Measurements from ENCODE around the gene RPS10.

Gene RPS10

DNA sequence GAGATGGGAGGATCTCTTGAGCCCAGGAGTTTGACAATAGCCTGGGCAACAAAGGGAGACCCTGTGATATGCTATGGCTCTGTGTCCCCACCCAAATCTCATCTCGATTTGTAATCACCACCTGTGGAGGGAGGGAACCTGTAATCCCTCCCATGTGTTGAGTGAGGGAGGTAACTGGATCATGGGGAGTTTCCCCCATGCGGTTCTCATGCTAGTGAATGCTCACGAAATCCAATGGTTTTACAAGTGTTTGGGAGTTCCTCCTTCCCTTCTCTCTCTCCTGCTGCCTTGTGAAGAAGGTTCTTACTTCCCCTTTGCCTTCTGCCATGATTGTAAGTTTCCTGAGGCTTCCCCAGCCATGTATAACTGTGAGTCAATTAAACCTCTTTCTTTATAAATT is 36.8 kb downstream of the RPS10 start:
- H3K36me3 ChIP-seq (ENCODE audit: control insufficient read depth in 1 of 2, insufficient read depth in 2 of 2, low read length in 2 of 2) = no peaks in the 10 kb centered on the region

DNA sequence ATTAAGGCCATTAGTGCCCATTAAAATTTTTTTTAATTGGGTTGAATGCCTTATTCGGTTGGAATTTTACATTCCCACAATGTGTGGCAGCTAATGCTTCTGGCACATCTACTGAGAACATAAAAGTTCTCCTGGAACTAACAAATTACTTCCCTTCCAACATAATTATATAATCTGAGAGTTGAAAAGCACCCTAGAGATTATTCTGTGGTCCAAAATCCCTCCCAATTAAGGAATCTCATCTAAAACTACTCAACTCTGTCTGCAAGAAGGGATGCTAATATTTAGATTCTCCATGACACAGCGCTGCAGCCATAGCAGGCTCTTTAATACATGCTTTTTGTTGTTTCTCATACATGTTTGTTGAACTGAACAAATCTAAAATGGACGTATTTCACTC is 37.4 kb downstream of the RPS10 start:
- H3K27me3 ChIP-seq (ENCODE audit: insufficient read depth, low read length) = no peaks in the 10 kb centered on the region
- H3K23ac ChIP-seq (ENCODE audit: low read length) = no peak overlapping the region
- peaks cover 8% of the 10 kb centered on the region for H3K79me1 ChIP-seq (ENCODE audit: low read length)
- H3K4ac ChIP-seq (ENCODE audit: low read depth, low read length) = no peak overlapping the region
- no peak overlapping the region for H3K4me2 ChIP-seq (ENCODE audit: low read length)
- no peak overlapping the region for H3K27ac ChIP-seq (ENCODE audit: low read depth, low read length)
- no peak overlapping the region for H3K18ac ChIP-seq (ENCODE audit: low read length)
- no peak overlapping the region for H4K8ac ChIP-seq (ENCODE audit: low read depth, low read length)
- H2BK12ac ChIP-seq (ENCODE audit: low read length) = no peak overlapping the region
- no peak overlapping the region for H3K14ac ChIP-seq (ENCODE audit: low read length)
- DNase-seq = no peak
- H4K12ac ChIP-seq (ENCODE audit: low read depth, low read length) = no peak overlapping the region
- H3K79me2 ChIP-seq (ENCODE audit: control insufficient read depth, insufficient read depth, low read length, poor library complexity) = peaks cover 8% of the 10 kb centered on the region
- H3K9ac ChIP-seq (ENCODE audit: low read length) = no peak overlapping the region
- H3K9me3 ChIP-seq (ENCODE audit: insufficient read depth, low read depth, low read length) = no peaks in the 10 kb centered on the region
- H4K91ac ChIP-seq (ENCODE audit: low read depth, low read length) = no peak overlapping the region
- H2BK5ac ChIP-seq (ENCODE audit: low read depth, low read length, poor library complexity) = no peak overlapping the region
- no peak overlapping the region for H2AK5ac ChIP-seq (ENCODE audit: low read length)
- no peak overlapping the region for H2BK120ac ChIP-seq (ENCODE audit: insufficient read depth, low read length, poor library complexity)
- H3K4me1 ChIP-seq (ENCODE audit: control insufficient read depth in 1 of 2, insufficient read depth in 2 of 2, low read length in 2 of 2) = peaks cover 0 to 6% of the 10 kb centered on the region in 2 experiments
- WGBS (ENCODE audit: extremely low coverage, insufficient coverage, insufficient read length) = no CpG with 5 or more reads among the region's 3 CpGs
- no peak overlapping the region for H2AFZ ChIP-seq (ENCODE audit: insufficient read depth, low read length, poor library complexity)
- no peak overlapping the region for H3K4me3 ChIP-seq (ENCODE audit: low read depth, low read length)
- H3K36me3 ChIP-seq (ENCODE audit: control insufficient read depth in 1 of 2, insufficient read depth in 2 of 2, low read length in 2 of 2) = no peaks in the 10 kb centered on the region

More for the DNA sequence above, 36.8 kb downstream of the RPS10 start:
- H3K9me3 ChIP-seq (ENCODE audit: insufficient read depth, low read depth, low read length) = no peaks in the 10 kb centered on the region
- H3K27ac ChIP-seq (ENCODE audit: low read depth, low read length) = no peak overlapping the region
- H3K14ac ChIP-seq (ENCODE audit: low read length) = no peak overlapping the region
- H2AFZ ChIP-seq (ENCODE audit: insufficient read depth, low read length, poor library complexity) = no peak overlapping the region
- H2AK5ac ChIP-seq (ENCODE audit: low read length) = no peak overlapping the region
- no peak overlapping the region for H2BK5ac ChIP-seq (ENCODE audit: low read depth, low read length, poor library complexity)
- DNase-seq = no peak
- H3K4me1 ChIP-seq (ENCODE audit: control insufficient read depth in 1 of 2, insufficient read depth in 2 of 2, low read length in 2 of 2) = peaks cover 0 to 6% of the 10 kb centered on the region in 2 experiments
- no peaks in the 10 kb centered on the region for H3K27me3 ChIP-seq (ENCODE audit: insufficient read depth, low read length)
- WGBS (ENCODE audit: extremely low coverage, insufficient coverage, insufficient read length) = no CpG with 5 or more reads among the region's 3 CpGs
- no peak overlapping the region for H3K9ac ChIP-seq (ENCODE audit: low read length)
- no peak overlapping the region for H3K4me3 ChIP-seq (ENCODE audit: low read depth, low read length)
- H2BK12ac ChIP-seq (ENCODE audit: low read length) = no peak overlapping the region
- H4K91ac ChIP-seq (ENCODE audit: low read depth, low read length) = no peak overlapping the region
- peaks cover 8% of the 10 kb centered on the region for H3K79me2 ChIP-seq (ENCODE audit: control insufficient read depth, insufficient read depth, low read length, poor library complexity)
- H3K23ac ChIP-seq (ENCODE audit: low read length) = no peak overlapping the region
- H4K8ac ChIP-seq (ENCODE audit: low read depth, low read length) = no peak overlapping the region
- H3K4me2 ChIP-seq (ENCODE audit: low read length) = no peak overlapping the region
- H2BK120ac ChIP-seq (ENCODE audit: insufficient read depth, low read length, poor library complexity) = no peak overlapping the region
- H3K4ac ChIP-seq (ENCODE audit: low read depth, low read length) = no peak overlapping the region
- no peak overlapping the region for H4K12ac ChIP-seq (ENCODE audit: low read depth, low read length)
- H3K79me1 ChIP-seq (ENCODE audit: low read length) = peaks cover 8% of the 10 kb centered on the region
- no peak overlapping the region for H3K18ac ChIP-seq (ENCODE audit: low read length)

DNA sequence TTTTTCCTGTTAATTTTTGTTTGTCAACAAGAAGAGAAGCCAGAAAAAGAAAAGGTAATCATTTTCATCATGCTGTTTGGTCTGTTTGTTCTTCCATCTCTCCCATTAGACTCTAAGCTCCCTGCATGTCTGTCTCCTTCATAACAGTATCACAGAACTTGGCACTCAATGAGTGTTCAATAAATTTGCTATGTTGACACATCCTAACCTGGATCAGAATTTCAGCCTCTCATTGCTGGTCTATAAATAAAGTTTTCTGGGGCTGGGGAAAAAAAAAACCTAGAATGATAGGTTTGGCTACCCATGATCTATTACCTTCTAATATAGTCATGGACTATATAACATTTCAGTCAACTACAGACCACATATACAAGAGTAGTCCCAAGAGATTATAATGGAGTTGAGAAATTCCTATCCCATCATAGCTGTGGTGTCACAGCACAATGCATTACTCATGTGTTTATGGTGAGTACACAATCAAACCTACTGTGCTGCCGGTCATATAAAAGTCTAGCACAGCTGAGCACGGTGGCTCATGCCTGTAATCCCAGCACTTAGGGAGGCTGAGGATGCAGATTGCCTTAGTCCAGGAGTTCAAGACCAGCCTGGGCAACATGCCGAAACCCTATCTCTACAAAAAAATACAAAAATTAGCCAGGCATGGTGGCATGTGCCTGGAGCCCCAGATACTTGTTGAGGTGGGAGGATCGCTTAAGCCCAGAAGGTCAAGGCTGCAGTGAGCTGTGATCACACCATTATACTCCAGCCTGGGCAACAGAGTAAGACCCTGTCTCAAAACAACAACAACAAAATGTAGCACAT is 39.3 kb downstream of the RPS10 start:
- Histone ChIP-seq H3K9me3 (ENCODE audit: insufficient read depth, low read depth, low read length) (no peaks in the 10 kb centered on the region), H2AK5ac (ENCODE audit: low read length) (no peak overlapping the region), H3K36me3 (ENCODE audit: control insufficient read depth in 1 of 2, insufficient read depth in 2 of 2, low read length in 2 of 2) (no peaks in the 10 kb centered on the region), H4K8ac (ENCODE audit: low read depth, low read length) (no peak overlapping the region), H3K14ac (ENCODE audit: low read length) (no peak overlapping the region), H2AFZ (ENCODE audit: insufficient read depth, low read length, poor library complexity) (no peak overlapping the region), H3K27ac (ENCODE audit: low read depth, low read length) (no peak overlapping the region), H3K4me2 (ENCODE audit: low read length) (no peak overlapping the region), H3K23ac (ENCODE audit: low read length) (no peak overlapping the region), H3K9ac (ENCODE audit: low read length) (no peak overlapping the region), H3K27me3 (ENCODE audit: insufficient read depth, low read length) (no peaks in the 10 kb centered on the region), H3K79me2 (ENCODE audit: control insufficient read depth, insufficient read depth, low read length, poor library complexity) (no peaks in the 10 kb centered on the region), H4K12ac (ENCODE audit: low read depth, low read length) (no peak overlapping the region), H3K4me1 (ENCODE audit: control insufficient read depth in 1 of 2, insufficient read depth in 2 of 2, low read length in 2 of 2) (peaks cover 0 to 2% of the 10 kb centered on the region in 2 experiments), H4K91ac (ENCODE audit: low read depth, low read length) (no peak overlapping the region), H3K4ac (ENCODE audit: low read depth, low read length) (no peak overlapping the region), H3K79me1 (ENCODE audit: low read length) (no peaks in the 10 kb centered on the region), H3K4me3 (ENCODE audit: low read depth, low read length) (no peak overlapping the region), H2BK12ac (ENCODE audit: low read length) (no peak overlapping the region), H3K18ac (ENCODE audit: low read length) (no peak overlapping the region), H2BK5ac (ENCODE audit: low read depth, low read length, poor library complexity) (no peak overlapping the region), H2BK120ac (ENCODE audit: insufficient read depth, low read length, poor library complexity) (no peak overlapping the region)
- WGBS (ENCODE audit: extremely low coverage, insufficient coverage, insufficient read length) = no CpG with 5 or more reads among the region's 4 CpGs
- peak in 1 of 2 donors; percentile 7 for DNase-seq

DNA sequence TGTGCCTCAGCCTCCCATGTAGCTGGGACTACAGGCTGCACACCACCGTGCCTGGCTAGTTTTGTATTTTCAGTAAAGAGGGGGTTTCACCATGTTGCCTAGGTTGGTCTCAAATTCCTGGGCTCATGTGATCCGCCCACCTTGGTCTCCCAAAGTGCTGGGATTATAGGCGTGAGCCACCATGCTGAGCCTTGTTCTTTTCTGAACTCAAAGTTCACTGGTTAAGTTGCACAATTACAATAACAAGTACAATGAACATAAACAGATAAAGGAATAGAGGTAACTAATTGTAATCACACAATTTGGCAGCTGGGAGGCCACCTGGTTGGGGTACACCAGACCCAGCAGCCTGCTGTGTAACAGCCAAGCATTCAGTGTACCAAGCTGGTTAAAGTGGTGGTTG is 40.1 kb downstream of the RPS10 start:
- H4K91ac ChIP-seq (ENCODE audit: low read depth, low read length) = no peak overlapping the region
- H3K14ac ChIP-seq (ENCODE audit: low read length) = no peak overlapping the region
- H3K79me2 ChIP-seq (ENCODE audit: control insufficient read depth, insufficient read depth, low read length, poor library complexity) = no peaks in the 10 kb centered on the region
- H2AK5ac ChIP-seq (ENCODE audit: low read length) = no peak overlapping the region
- no CpG with 5 or more reads among the region's 3 CpGs for WGBS (ENCODE audit: extremely low coverage, insufficient coverage, insufficient read length)
- no peaks in the 10 kb centered on the region for H3K79me1 ChIP-seq (ENCODE audit: low read length)
- H3K27me3 ChIP-seq (ENCODE audit: insufficient read depth, low read length) = no peaks in the 10 kb centered on the region
- no peak overlapping the region for H3K23ac ChIP-seq (ENCODE audit: low read length)
- H2AFZ ChIP-seq (ENCODE audit: insufficient read depth, low read length, poor library complexity) = no peak overlapping the region
- H3K36me3 ChIP-seq (ENCODE audit: control insufficient read depth in 1 of 2, insufficient read depth in 2 of 2, low read length in 2 of 2) = no peaks in the 10 kb centered on the region
- H3K18ac ChIP-seq (ENCODE audit: low read length) = no peak overlapping the region
- no peak overlapping the region for H4K8ac ChIP-seq (ENCODE audit: low read depth, low read length)
- no peak overlapping the region for H3K4me2 ChIP-seq (ENCODE audit: low read length)
- no peak overlapping the region for H2BK5ac ChIP-seq (ENCODE audit: low read depth, low read length, poor library complexity)
- no peak overlapping the region for H3K9ac ChIP-seq (ENCODE audit: low read length)
- no peaks in the 10 kb centered on the region for H3K4me1 ChIP-seq (ENCODE audit: control insufficient read depth in 1 of 2, insufficient read depth in 2 of 2, low read length in 2 of 2)
- H2BK120ac ChIP-seq (ENCODE audit: insufficient read depth, low read length, poor library complexity) = no peak overlapping the region
- no peak overlapping the region for H3K27ac ChIP-seq (ENCODE audit: low read depth, low read length)
- no peak for DNase-seq
- H3K9me3 ChIP-seq (ENCODE audit: insufficient read depth, low read depth, low read length) = no peaks in the 10 kb centered on the region
- H2BK12ac ChIP-seq (ENCODE audit: low read length) = no peak overlapping the region
- H3K4me3 ChIP-seq (ENCODE audit: low read depth, low read length) = no peak overlapping the region
- no peak overlapping the region for H4K12ac ChIP-seq (ENCODE audit: low read depth, low read length)
- H3K4ac ChIP-seq (ENCODE audit: low read depth, low read length) = no peak overlapping the region

Measured in trophoblast cell (in vitro differentiated cells and primary cell).